ENCODE results near the gene CHEK1. TPM values are rescaled to one million over a fixed set of nuclear protein-coding genes. Genes with fewer than 3 reads are reported as not detected.
A peak's percentile ranks its signal among the peaks of the same experiment; 100 is the strongest.
"Not testable (repeated sequence)": the region's sequence is repeated elsewhere in the genome, so short reads cannot be mapped to it uniquely, and the experiment has no call there.

CHEK1 gene
- 100 to 1,000 TPM; 164 to 167 TPM for total RNA-seq

DNA sequence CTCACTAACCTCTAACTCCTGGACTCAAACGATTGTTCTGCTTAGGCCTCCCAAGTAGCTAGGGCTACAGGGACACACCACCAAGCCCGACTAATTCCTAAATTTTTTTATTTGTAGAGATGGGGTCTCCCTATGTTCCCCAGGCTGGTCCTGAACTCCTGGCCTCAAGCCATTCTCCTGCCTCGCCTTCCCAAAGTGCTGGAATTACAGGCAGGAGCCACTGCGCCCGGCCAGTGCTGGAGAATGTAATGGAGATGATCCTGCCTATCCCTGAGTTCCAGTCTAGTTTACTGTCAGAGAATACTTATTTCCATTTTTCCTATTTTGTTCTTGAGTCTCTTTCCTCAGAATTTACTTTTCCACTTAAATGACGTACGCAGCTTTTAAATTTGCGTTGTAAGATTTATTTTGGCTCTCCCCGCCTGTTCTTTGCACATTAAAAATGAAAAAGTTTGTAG, at the start of gene CHEK1:
CHEK1 (plus strand) TSS at position 408 of the 458 bp plus-strand sequence. CDS start 1,606 bp downstream, outside the sequence.
- no peaks in the 10 kb centered on the region for H3K27me3 Mint-ChIP-seq (ENCODE audit: low read depth)
- no peak for DNase-seq
- CTCF ChIA-PET = interaction anchor here (0.9 to 1.7 kb wide), 3 partner anchors 31 to 263 kb away, joined by 3 to 5 read pairs (median 4); partner anchors contain the start of gene HYLS1
- peak within 1 kb of the TSS; percentile 99 for H3K27ac Mint-ChIP-seq
- no peaks in the 10 kb centered on the region for H3K9me3 Mint-ChIP-seq
- H3K4me3 Mint-ChIP-seq = peak within 1 kb of the TSS; percentile 89
- H3K4me1 Mint-ChIP-seq (ENCODE audit: low read depth) = peaks cover 20% of the 10 kb centered on the region
- H3K36me3 Mint-ChIP-seq (ENCODE audit: low read depth) = peaks cover 43% of the 10 kb centered on the region
- intact Hi-C loops (cut with micrococcal nuclease) = loop anchor here (1.0 to 10.0 kb wide), 7 partner anchors 32 to 643 kb away; partner anchors contain the start of genes EI24, FAM118B, FOXRED1 and PUS3

DNA sequence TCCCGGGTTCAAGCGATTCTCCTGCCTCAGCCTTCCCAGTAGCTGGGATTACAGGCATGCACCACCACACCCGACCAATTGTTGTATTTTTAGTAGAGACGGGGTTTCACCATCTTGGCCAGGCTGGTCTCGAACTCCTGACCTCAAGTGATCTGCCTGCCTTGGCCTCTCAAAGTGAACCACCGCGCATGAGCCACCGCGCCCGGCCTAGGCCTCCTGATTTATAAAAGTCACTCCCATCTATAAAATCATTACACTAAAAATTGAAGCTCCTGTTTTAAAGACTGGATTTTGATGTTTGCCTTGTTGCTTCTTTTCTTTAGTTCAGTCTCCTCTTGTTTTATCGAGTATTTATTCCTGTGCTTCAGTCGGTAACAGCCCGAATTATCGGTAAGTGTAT, 47.8 kb upstream of the CHEK1 start:
- DNase-seq; H3K9me3 Mint-ChIP-seq; H3K27ac Mint-ChIP-seq; H3K27me3 Mint-ChIP-seq (ENCODE audit: low read depth); CTCF ChIA-PET; intact Hi-C loops (cut with micrococcal nuclease); H3K4me3 Mint-ChIP-seq: not testable (repeated sequence)
- Mint-ChIP-seq H3K4me1 (ENCODE audit: low read depth) (peaks cover 14% of the 10 kb centered on the region), H3K36me3 (ENCODE audit: low read depth) (peaks cover 48% of the 10 kb centered on the region)

DNA sequence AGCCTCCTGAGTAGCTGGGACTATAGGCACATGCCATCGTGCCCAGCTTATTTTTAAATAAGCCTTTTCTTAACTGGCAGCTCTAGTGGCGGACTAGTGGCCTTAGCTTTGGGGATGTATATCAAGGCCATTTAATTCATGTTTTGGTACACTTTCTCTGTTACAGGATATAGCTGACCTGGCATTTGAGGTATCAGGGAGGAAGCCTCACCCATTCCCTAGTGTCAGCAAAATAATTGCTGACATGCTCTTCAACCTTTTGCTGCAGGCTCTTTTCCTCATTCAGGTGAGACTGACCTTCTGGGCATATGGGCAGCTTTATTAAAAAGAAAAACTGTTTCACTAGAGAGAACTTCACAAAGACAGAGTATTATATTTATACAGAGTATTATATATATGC, 46.2 kb upstream of the CHEK1 start:
- Mint-ChIP-seq H3K27ac (no peak overlapping the region), H3K27me3 (ENCODE audit: low read depth) (no peaks in the 10 kb centered on the region), H3K4me1 (ENCODE audit: low read depth) (peaks cover 8% of the 10 kb centered on the region), H3K36me3 (ENCODE audit: low read depth) (peaks cover 50% of the 10 kb centered on the region), H3K4me3 (no peak overlapping the region), H3K9me3 (no peaks in the 10 kb centered on the region)
- no peak for DNase-seq
- CTCF ChIA-PET = no interaction called here
- intact Hi-C loops (cut with micrococcal nuclease) = no loop called here

DNA sequence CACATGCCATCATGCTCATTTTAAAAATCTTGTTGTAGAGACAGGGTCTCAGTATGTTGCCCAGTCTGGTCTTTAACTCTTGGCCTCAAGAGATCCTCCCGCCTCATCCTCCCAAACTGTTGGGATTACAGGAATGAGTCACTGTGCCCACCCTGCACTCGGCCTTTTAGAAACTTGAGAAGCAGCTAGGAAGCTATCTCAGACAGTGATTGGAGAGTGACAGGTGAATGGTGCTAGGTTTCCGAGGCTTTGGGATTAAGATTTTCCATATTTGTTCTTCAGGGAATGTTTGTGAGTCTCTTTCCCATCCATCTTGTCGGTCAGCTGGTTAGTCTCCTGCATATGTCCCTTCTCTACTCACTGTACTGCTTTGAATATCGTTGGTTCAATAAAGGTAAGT, 45.2 kb upstream of the CHEK1 start:
- no peak for DNase-seq
- peaks cover 6% of the 10 kb centered on the region for H3K4me1 Mint-ChIP-seq (ENCODE audit: low read depth)
- H3K27me3 Mint-ChIP-seq (ENCODE audit: low read depth) = no peaks in the 10 kb centered on the region
- peaks cover 54% of the 10 kb centered on the region for H3K36me3 Mint-ChIP-seq (ENCODE audit: low read depth)
- no peak overlapping the region for H3K4me3 Mint-ChIP-seq
- H3K9me3 Mint-ChIP-seq = no peaks in the 10 kb centered on the region
- CTCF ChIA-PET = no interaction called here
- H3K27ac Mint-ChIP-seq = no peak overlapping the region
- intact Hi-C loops (cut with micrococcal nuclease) = no loop called here

DNA sequence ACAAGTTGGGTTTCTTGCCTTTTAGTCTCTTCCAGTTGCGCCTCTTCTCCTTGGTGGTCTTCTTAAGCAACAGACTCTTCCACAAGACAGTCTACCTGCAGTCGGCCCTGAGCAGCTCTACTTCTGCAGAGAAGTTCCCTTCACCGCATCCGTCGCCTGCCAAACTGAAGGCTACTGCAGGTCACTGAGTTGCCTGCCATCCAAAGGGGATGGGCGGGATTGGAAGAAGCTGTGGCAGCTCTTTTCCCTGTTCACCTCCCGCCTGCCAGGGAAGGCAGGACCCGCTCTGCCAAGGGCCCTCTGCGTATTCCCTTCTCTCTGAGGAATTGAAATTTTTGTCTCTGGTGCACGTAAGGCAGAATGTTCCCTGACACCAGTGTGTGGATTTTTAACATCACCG, 41.5 kb upstream of the CHEK1 start:
- Mint-ChIP-seq H3K9me3 (no peaks in the 10 kb centered on the region), H3K4me3 (no peak overlapping the region), H3K27me3 (ENCODE audit: low read depth) (no peaks in the 10 kb centered on the region), H3K27ac (no peak overlapping the region), H3K36me3 (ENCODE audit: low read depth) (peaks cover 32% of the 10 kb centered on the region), H3K4me1 (ENCODE audit: low read depth) (peaks cover 4% of the 10 kb centered on the region)
- CTCF ChIA-PET = no interaction called here
- intact Hi-C loops (cut with micrococcal nuclease) = no loop called here
- DNase-seq = no peak

DNA sequence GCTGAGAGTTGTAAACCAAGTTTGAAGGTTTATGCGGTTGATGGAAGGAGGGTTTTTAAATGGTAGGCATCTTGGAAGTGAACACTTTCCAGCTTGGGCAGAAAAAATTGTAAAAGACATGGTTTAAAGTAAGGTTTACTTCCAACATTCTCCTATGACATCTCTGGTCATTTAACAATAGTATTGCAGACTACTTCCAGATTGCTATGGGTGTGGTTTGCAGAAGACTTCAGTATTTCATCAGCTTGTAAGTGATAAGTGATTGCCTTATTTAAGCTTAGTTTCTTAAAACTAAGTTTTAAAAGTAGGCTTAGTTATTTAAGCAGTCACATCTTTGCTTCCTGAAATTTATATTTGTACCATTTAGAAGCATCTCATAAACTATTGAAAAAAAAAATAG, 39.5 kb upstream of the CHEK1 start:
- intact Hi-C loops (cut with micrococcal nuclease) = no loop called here
- H3K9me3 Mint-ChIP-seq = no peaks in the 10 kb centered on the region
- H3K4me3 Mint-ChIP-seq = no peak overlapping the region
- no peaks in the 10 kb centered on the region for H3K27me3 Mint-ChIP-seq (ENCODE audit: low read depth)
- no peak overlapping the region for H3K27ac Mint-ChIP-seq
- no peak for DNase-seq
- H3K4me1 Mint-ChIP-seq (ENCODE audit: low read depth) = peaks cover 10% of the 10 kb centered on the region
- peaks cover 23% of the 10 kb centered on the region for H3K36me3 Mint-ChIP-seq (ENCODE audit: low read depth)
- CTCF ChIA-PET = no interaction called here

DNA sequence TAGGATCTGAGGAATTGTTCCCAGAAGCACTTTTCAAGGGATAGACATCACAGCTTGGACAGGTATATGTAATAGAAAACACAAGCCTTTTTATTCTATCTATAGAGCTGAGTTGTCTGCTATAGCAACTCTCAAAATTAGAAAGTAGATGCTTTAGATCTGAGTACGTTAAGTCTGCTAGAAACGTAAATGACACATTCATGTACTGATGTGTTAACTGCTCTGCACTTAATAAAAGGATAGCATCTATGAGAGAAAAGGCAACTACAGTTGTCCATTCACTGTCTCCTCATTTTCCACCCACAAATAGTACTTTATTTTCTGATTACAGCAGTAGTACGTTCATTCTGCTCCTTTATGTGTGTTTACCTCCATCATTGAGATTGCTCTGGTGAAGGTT, 38.3 kb upstream of the CHEK1 start:
- no peaks in the 10 kb centered on the region for H3K27me3 Mint-ChIP-seq (ENCODE audit: low read depth)
- H3K27ac Mint-ChIP-seq = no peak overlapping the region
- CTCF ChIA-PET = no interaction called here
- no peak for DNase-seq
- no peak overlapping the region for H3K4me3 Mint-ChIP-seq
- intact Hi-C loops (cut with micrococcal nuclease) = no loop called here
- H3K36me3 Mint-ChIP-seq (ENCODE audit: low read depth) = peaks cover 23% of the 10 kb centered on the region
- H3K9me3 Mint-ChIP-seq = no peaks in the 10 kb centered on the region
- H3K4me1 Mint-ChIP-seq (ENCODE audit: low read depth) = peaks cover 14% of the 10 kb centered on the region

DNA sequence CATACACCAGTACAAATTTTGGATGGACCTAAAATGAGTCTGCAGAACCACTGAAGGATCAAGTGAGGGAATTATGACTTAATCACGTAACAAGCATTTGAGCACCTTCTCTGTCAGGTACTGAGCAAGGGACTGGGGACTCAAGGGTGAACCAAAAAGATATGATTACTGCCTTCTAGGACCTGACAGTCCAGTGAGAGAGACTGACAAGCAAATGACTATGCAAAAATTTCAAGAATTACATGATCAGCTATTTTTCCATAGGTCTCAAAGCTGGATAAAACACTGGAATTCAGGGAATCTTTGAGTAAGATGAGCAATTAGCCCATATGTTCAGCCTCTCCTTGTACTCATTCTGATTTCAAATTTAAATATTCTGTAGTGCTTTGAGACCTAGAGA, 37.5 kb upstream of the CHEK1 start:
- intact Hi-C loops (cut with micrococcal nuclease) = no loop called here
- H3K9me3 Mint-ChIP-seq = no peaks in the 10 kb centered on the region
- no peak overlapping the region for H3K4me3 Mint-ChIP-seq
- no peak overlapping the region for H3K27ac Mint-ChIP-seq
- CTCF ChIA-PET = no interaction called here
- peaks cover 14% of the 10 kb centered on the region for H3K4me1 Mint-ChIP-seq (ENCODE audit: low read depth)
- DNase-seq = no peak
- H3K36me3 Mint-ChIP-seq (ENCODE audit: low read depth) = peaks cover 24% of the 10 kb centered on the region
- no peaks in the 10 kb centered on the region for H3K27me3 Mint-ChIP-seq (ENCODE audit: low read depth)

DNA sequence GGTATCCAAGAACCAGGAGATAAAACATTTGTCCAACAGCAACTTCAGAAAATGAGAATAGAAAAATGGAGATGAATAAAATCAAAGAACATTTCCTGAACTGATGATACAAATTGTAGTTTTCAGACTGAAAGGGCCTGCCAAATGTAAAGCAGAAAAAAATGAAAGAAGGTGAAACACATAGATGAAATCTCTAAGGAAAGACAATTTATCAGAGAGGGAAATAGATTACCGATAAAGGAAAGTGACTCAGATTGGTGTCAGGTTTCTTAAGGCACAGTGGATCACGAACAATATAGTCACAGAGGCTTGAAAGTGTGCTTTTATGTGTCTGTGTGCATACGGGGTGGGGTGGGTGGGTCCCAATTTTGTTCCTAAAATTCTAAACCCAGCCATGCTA, 36.5 kb upstream of the CHEK1 start:
- intact Hi-C loops (cut with micrococcal nuclease) = no loop called here
- H3K27me3 Mint-ChIP-seq (ENCODE audit: low read depth) = no peaks in the 10 kb centered on the region
- CTCF ChIA-PET = no interaction called here
- peak overlapping the region; percentile 54 for H3K27ac Mint-ChIP-seq
- H3K4me3 Mint-ChIP-seq = no peak overlapping the region
- H3K9me3 Mint-ChIP-seq = no peaks in the 10 kb centered on the region
- peaks cover 19% of the 10 kb centered on the region for H3K4me1 Mint-ChIP-seq (ENCODE audit: low read depth)
- peaks cover 21% of the 10 kb centered on the region for H3K36me3 Mint-ChIP-seq (ENCODE audit: low read depth)
- DNase-seq = no peak

DNA sequence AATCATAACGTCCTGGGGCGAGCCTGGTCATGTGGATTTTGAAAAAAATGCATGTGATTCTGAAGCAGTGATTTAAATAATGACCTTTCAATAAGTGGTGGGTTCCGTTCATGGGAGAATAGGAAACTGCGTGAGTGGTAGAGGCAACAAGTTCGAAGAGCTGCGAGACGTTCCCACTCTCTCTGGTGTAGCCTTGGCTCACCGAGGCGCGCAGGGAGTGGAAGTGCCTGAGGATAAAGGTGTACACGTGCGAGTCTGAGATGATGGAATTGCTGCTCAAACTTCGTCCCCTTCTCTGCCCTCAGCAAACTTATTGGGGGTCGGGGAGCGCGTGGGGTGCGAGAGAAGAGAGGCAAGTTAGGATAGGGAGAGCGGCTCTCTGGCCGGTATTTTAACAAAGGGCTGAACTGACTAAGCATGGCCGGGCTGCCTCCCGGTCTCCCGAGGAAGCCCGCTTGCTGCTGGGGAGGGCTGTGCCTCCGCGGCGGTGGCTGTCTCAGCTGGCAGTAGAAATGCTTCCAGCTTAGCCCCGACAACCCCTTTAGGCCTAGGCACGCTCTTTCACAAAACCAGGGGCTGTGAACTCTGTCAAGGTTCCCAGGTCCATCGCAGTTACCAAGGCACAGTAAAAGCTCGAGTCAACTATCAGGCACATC, 33.2 kb upstream of the CHEK1 start:
- H3K36me3 Mint-ChIP-seq (ENCODE audit: low read depth) = peaks cover 20% of the 10 kb centered on the region
- H3K27ac Mint-ChIP-seq = peak overlapping the region; percentile 92
- CTCF ChIA-PET = interaction anchor here (1.0 to 5.9 kb wide), 2 partner anchors 21 to 24 kb away, joined by 3 to 22 read pairs; partner anchors contain the start of gene EI24
- peak overlapping the region; percentile 100 for H3K4me3 Mint-ChIP-seq
- H3K9me3 Mint-ChIP-seq = no peaks in the 10 kb centered on the region
- peak; percentile 34 for DNase-seq
- intact Hi-C loops (cut with micrococcal nuclease) = loop anchor here (1.0 to 5.0 kb wide), 8 partner anchors 22 to 714 kb away; partner anchors contain the start of genes CHEK1, EI24, FAM118B and FOXRED1
- no peaks in the 10 kb centered on the region for H3K27me3 Mint-ChIP-seq (ENCODE audit: low read depth)
- H3K4me1 Mint-ChIP-seq (ENCODE audit: low read depth) = peaks cover 47% of the 10 kb centered on the region

DNA sequence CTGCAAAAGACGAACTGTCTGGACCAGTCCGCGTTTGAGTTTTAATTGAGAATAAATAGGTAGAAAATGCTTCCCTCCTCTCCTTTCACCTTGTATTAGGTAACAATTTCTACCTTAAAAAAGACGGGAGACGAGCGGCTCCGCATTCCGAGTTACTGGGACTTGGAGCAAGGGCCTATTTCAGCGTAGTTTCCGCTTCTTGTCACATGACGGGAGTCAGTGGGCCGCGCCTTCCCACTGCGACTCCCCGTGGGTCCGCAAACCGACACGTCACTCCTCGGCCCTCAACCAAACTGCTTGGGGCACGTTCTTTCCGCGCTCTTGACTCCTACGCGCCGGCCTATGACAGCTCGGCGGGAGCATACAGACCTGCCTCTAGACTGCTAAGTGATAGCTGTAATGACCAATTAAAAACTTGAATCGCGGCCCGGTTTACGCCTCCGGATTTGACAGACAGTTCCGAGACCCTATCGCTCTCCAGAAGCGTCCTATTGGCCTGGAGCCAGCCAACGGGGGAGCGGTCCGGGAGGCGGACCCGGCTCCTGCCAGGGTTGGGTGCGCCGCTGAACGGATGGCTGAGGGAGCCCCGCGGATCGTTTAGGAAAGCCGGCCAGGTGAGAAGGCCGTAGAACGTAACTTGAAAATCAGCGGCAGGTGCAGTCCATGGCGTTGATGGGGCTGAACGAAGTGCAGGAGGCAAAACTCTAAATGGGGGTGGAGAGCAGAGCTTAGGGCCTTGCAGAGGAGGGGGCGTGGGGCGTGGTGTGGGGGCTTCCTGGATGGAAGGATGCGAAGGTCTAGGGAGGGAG, 32.5 kb upstream of the CHEK1 start, which contains the start of gene STT3A:
STT3A (plus strand) TSS at position 548 of the 809 bp plus-strand sequence. CDS start 3,064 bp downstream, outside the sequence.
- Mint-ChIP-seq H3K4me3 (peak within 1 kb of the TSS; percentile 100), H3K4me1 (ENCODE audit: low read depth) (peaks cover 51% of the 10 kb centered on the region), H3K27ac (peak within 1 kb of the TSS; percentile 92), H3K27me3 (ENCODE audit: low read depth) (no peaks in the 10 kb centered on the region), H3K9me3 (no peaks in the 10 kb centered on the region), H3K36me3 (ENCODE audit: low read depth) (peaks cover 24% of the 10 kb centered on the region)
- intact Hi-C loops (cut with micrococcal nuclease) = loop anchor here (1.0 to 5.0 kb wide), 8 partner anchors 23 to 715 kb away; partner anchors contain the start of genes CHEK1, EI24, FAM118B and FOXRED1
- peak; percentile 99 for DNase-seq
- CTCF ChIA-PET = interaction anchor here (0.6 to 5.9 kb wide), 3 partner anchors 22 to 99 kb away, joined by 3 to 22 read pairs (median 4); partner anchors contain the start of gene EI24

DNA sequence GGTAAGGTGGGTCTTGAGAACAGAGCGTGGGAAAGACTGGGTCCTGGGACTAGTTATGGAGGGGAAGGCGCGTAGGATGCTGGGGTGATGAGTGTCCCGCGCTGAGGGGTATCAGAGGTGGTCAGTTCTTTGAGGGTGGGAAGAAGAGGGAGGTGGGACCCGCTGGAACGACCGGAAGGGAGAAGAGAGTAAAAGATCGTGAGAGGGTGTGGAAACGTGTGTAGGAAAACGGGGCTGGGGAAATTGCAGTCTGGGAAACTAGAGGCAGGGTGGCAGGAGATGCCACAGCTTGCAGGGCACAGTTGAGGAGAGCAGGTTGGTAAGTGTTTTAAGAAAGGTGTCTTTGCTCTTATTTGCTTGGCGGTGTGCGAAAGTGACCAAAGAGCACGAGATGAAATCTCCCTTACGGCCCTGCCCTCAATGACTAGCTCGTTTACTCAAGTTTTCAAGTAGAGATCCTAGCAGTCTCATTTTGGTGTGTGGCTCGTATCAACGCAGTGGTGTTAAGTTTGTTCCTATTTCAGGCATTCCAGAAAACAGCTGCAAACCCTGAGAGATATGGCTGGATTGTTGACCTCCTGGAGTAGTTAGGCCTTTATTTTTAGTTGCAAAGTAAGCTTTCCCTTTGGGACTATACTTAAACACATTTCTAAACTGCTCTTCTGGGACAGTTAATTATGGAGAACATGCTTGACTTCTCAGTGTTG, 31.7 kb upstream of the CHEK1 start:
- Mint-ChIP-seq H3K27ac (peak overlapping the region; percentile 92), H3K9me3 (no peaks in the 10 kb centered on the region), H3K36me3 (ENCODE audit: low read depth) (peaks cover 26% of the 10 kb centered on the region), H3K27me3 (ENCODE audit: low read depth) (no peaks in the 10 kb centered on the region), H3K4me1 (ENCODE audit: low read depth) (peaks cover 49% of the 10 kb centered on the region), H3K4me3 (peak overlapping the region; percentile 100)
- intact Hi-C loops (cut with micrococcal nuclease) = loop anchor here (5.0 kb wide), 1 partner anchor 716 kb away; no protein-coding TSS in a partner anchor
- CTCF ChIA-PET = interaction anchor here (0.5 to 5.9 kb wide), 5 partner anchors 23 to 101 kb away, joined by 3 to 22 read pairs (median 3); partner anchors contain the start of genes CHEK1 and EI24
- DNase-seq = no peak
